Pancreas (tissue), 10 donors: ENCODE measurements around the gene EZR. TPM values are rescaled to one million over a fixed set of nuclear protein-coding genes. Genes with fewer than 3 reads are reported as not detected.

Experiments used
- ATAC-seq, 4 donors: fragments of 200-7000 bp; cut with Tn5 transposase; one replicate each; pipeline versions ENCODE4 v1.8.0 to v1.9.1; 2020; ENCODE audit warnings: mild to moderate bottlenecking in 4 of 4, moderate library complexity in 4 of 4
- DNase-seq, 6 donors: peaks; one replicate each; pipeline ENCODE4 v3.0.0-alpha.2; 2020
- FAIRE-seq: peaks from 2 replicates; lab custom pipeline; 2012; peaks lifted over from hg19 to GRCh38; lab: Jason Lieb, UNC
- H3K27ac ChIP-seq, 4 donors: fragments of 200-600 bp; sonication (generic); 1 replicate in 3 of 4; 2 replicates in 1 of 4; pipeline versions ENCODE4 v1.5.0 to v1.8.0; 2020
- H3K27me3 ChIP-seq, 4 donors: fragments of 200-600 bp; one replicate each; pipeline ENCODE4 v1.8.0; 2021
- H3K36me3 ChIP-seq, 3 donors: fragments of 200-600 bp; sonication (generic) in 1 of 3; one replicate each; pipeline versions ENCODE4 v1.5.0 to v1.8.0; 2020 to 2021
- H3K4me1 ChIP-seq, 3 donors: fragments of 200-600 bp; one replicate each; pipeline ENCODE4 v1.8.0; 2021
- H3K4me3 ChIP-seq, 4 donors: fragments of 200-600 bp; sonication (generic) in 2 of 4; one replicate each; pipeline versions ENCODE4 v1.5.0 to v1.8.0; 2020 to 2021
- H3K9me3 ChIP-seq, 4 donors: fragments of 200-600 bp; one replicate each; pipeline ENCODE4 v1.8.0; 2021
- CTCF ChIP-seq, 4 donors: fragments of 200-600 bp; sonication (generic) in 3 of 4; IDR thresholded peaks; one replicate each; pipeline versions ENCODE4 v1.5.0 to v1.8.0; 2021; ENCODE audit warnings: antibody characterized with exemption in 4 of 4
- WGBS, 2 donors: extraction: QIAGEN DNeasy Blood & Tissue Kit; methylation state at CpG; one replicate each; pipeline ENCODE4 v1.1.7; 2013; 5-methylcytosine and 5-hydroxymethylcytosine counted together
- intact Hi-C, 3 donors: fragments of 100-400 bp; cut with DNase I; formaldehyde crosslinking; loops; one replicate each; pipeline versions ENCODE4 v1.11.1 to v1.14.2; 2022
- polyA plus RNA-seq, 2 donors: library from polyadenylated mRNA; stranded (reverse); fragments of 200-250 nt; gene quantifications; one replicate each; pipeline ENCODE4 v1.2.3, GENCODE V29; 2013
- total RNA-seq, 6 donors: library from RNA; stranded (reverse); fragmentation: NEBNext Ultra II Directional in 4 of 6; extraction: Animal tissue kit (Norgen Biotek cat#: 25700) in 4 of 6; gene quantifications; one replicate each; pipeline versions ENCODE4 v1.2.1 to v1.2.4, GENCODE V29; 2021 to 2023
- donor health status: healthy with polysubstance abuse.
- donor health status: DM: no; HTN: no; CAD: no; lungs with moderate emphysema.
- donor health status: DM: no; HTN: no; CAD: no.
- donor health status: control.
- donor health status: control.
- donor health status: Bipolar disorder and iron deficiency.
- donor health status: DM: yes; HTN: yes; CAD: no.
- donor health status: DM: no; HTN: no; CAD: no.
- donor health status: DM: no; HTN: no; CAD: no.
- donor health status: DM: yes; HTN: yes; CAD: no.

The EZR gene
- total and polyA plus RNA-seq, 8 donors, result 68.1 to 109 (median 89.7) TPM

- Histone ChIP-seq H3K36me3 (no peaks in the 10 kb centered on the region), H3K27ac (no peak overlapping the region), H3K9me3 (no peaks in the 10 kb centered on the region), H3K4me1 (peaks cover 7 to 8% (median 7%) of the 10 kb centered on the region in 3 donors), H3K4me3 (no peak overlapping the region), H3K27me3 (no peaks in the 10 kb centered on the region)
- FAIRE-seq (no peak), ATAC-seq (no peak), DNase-seq (no peak)
- no peak for TF ChIP-seq CTCF (IDR thresholded peaks at IDR 0.05)
- intact Hi-C loops, result no loop called here
- 88 to 89% methylated on average over 25 of the region's 25 CpGs for WGBS, 2 donors
Observed at GRCh38 chr6:158756977-158757752, 62.0 kb downstream of the EZR start.

DNA sequence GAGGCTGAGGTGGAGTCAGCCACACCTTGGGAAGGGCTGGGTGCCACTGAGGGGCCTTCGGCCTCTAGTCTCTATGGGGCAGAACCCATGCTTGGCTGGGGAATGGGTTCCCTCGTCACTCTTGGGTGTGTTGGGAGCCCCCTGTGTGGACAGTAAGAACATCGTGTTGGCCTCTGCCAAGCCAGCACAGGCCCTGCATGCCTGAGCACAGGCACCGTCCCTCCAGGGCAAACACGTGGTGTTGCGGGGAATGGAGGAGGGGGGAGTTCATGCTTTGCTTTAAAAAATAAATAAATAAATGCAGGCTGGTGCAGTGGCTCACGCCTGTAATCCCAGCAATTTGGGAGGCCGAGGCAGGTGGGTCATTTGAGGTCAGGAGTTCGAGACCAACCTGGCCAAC, 63.0 kb downstream of the EZR start:
- Histone ChIP-seq H3K4me1 (peaks cover 9 to 12% (median 10%) of the 10 kb centered on the region in 3 donors), H3K4me3 (no peak overlapping the region), H3K36me3 (no peaks in the 10 kb centered on the region), H3K27ac (no peak overlapping the region), H3K27me3 (no peaks in the 10 kb centered on the region), H3K9me3 (no peaks in the 10 kb centered on the region)
- TF ChIP-seq CTCF (IDR thresholded peaks at IDR 0.05), result no peak
- intact Hi-C loops, result no loop called here
- ATAC-seq (no peak), DNase-seq (no peak), FAIRE-seq (no peak)
- WGBS, 2 donors, result 88 to 91% methylated on average over 9 of the region's 9 CpGs

- H3K36me3 ChIP-seq, result no peaks in the 10 kb centered on the region
- no peak for DNase-seq
- ATAC-seq, result no peak
- 94 to 100% methylated on average over 13 of the region's 13 CpGs for WGBS, 2 donors
- no peak for TF ChIP-seq CTCF (IDR thresholded peaks at IDR 0.05)
- H3K27me3 ChIP-seq, result no peaks in the 10 kb centered on the region
- no peak for FAIRE-seq
- H3K27ac ChIP-seq, result no peak overlapping the region
- peaks cover 9 to 12% (median 10%) of the 10 kb centered on the region in 3 donors for H3K4me1 ChIP-seq
- H3K9me3 ChIP-seq, result no peaks in the 10 kb centered on the region
- no peak overlapping the region for H3K4me3 ChIP-seq
- intact Hi-C loops, result no loop called here
Observed at GRCh38 chr6:158755636-158756035, 63.5 kb downstream of the EZR start.

DNA sequence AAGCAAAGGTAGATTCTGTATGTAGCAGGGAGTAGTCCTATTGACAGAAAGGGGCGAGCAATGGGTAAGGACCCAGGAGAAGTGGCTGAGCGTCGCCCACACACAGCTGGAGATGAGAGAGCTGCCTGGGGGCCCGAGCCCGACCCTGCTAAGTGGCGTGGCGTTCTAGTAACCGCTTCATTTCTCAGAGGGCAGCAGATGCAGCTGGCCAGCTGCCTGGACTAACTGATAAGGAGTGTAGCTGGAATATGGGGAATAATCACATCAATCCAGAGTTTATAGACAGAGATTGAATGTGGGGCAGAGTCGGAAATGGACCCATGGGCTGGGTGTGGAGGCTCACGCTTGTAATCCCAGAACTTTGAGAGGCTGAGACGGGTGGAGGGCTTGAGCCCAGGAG, 64.4 kb downstream of the EZR start:
- H3K27me3 ChIP-seq, result no peaks in the 10 kb centered on the region
- no peak overlapping the region for H3K4me3 ChIP-seq
- no peak for ATAC-seq
- no peak overlapping the region for H3K27ac ChIP-seq
- H3K4me1 ChIP-seq, result peaks cover 9 to 12% (median 10%) of the 10 kb centered on the region in 3 donors
- no peak for DNase-seq
- intact Hi-C loops, result no loop called here
- no peak for TF ChIP-seq CTCF (IDR thresholded peaks at IDR 0.05)
- H3K9me3 ChIP-seq, result no peaks in the 10 kb centered on the region
- FAIRE-seq, result no peak
- WGBS, 2 donors, result 72 to 80% methylated on average over 11 of the region's 11 CpGs
- H3K36me3 ChIP-seq, result no peaks in the 10 kb centered on the region

DNA sequence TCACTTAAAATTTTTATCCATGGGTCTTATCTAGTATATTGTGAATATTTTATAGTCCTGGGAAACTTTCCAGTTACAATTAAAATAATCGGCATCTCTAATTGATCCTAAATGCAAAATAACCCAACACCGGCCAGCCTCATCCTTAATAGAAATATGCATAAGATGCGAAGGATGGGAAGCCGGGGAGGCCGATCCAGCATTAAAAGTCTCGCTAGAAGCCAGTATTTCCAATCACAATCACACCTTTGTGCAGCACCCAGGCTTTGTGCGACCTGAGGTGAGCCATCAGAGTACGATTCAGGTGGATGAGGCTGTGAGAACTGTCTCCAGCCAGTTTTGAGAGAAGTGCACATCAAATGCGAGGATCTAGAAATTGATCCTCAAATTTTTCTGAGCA, 65.4 kb downstream of the EZR start:
- no peak for ATAC-seq
- no peaks in the 10 kb centered on the region for H3K9me3 ChIP-seq
- intact Hi-C loops, result no loop called here
- DNase-seq, result no peak
- H3K4me3 ChIP-seq, result no peak overlapping the region
- no peaks in the 10 kb centered on the region for H3K27me3 ChIP-seq
- no peaks in the 10 kb centered on the region for H3K36me3 ChIP-seq
- peaks cover 9 to 12% (median 10%) of the 10 kb centered on the region in 3 donors for H3K4me1 ChIP-seq
- FAIRE-seq, result no peak
- no peak for TF ChIP-seq CTCF (IDR thresholded peaks at IDR 0.05)
- H3K27ac ChIP-seq, result no peak overlapping the region
- 86 to 91% methylated on average over 9 of the region's 9 CpGs for WGBS, 2 donors
